OCI-LY1 (cell line): ENCODE measurements around the gene MPPED1.

Experiments used
- CTCF ChIP-seq: fragments of 200-600 bp; sonication (generic), shearing (Covaris generic); IDR thresholded peaks from 2 replicates; pipeline ENCODE4 v1.5.1; 2017; ENCODE audit warnings: mild to moderate bottlenecking, antibody characterized with exemption, low read length, moderate library complexity, mixed read lengths
- EZH2 ChIP-seq: fragments of 200-600 bp; sonication (generic), shearing (Covaris generic); IDR thresholded peaks from 2 replicates; pipeline ENCODE4 v1.8.0; 2017; ENCODE audit warnings: borderline replicate concordance, mixed run types, mild to moderate bottlenecking, antibody characterized with exemption, low read length, moderate library complexity, mixed read lengths

GRCh38 chr22:43396934-43397457, 14.8 kb upstream of the MPPED1 start:
- TF ChIP-seq EZH2 (no peak), CTCF (no peak)
